HG03064 (cell line): Measurements from ENCODE around the gene ANKZF1.
"Not testable (repeated sequence)": the region's sequence is repeated elsewhere in the genome, so short reads cannot be mapped to it uniquely, and the experiment has no call there.

Source experiments
- ATAC-seq: cut with Tn5 transposase; IDR thresholded peaks from one replicate; pipeline ENCODE4 v1.9.1; 2021; ENCODE audit warnings: low read depth; ENCODE audit not compliant: unreplicated experiment

ANKZF1 gene

GRCh38 chr2:219229305-219230058 is at the start of gene ANKZF1, which contains the start of gene ATG9A:
TSS of gene ANKZF1 (plus strand) at chr2:219229806. CDS start at chr2:219230258, 452 bp downstream.
TSS of gene ATG9A (minus strand) at chr2:219229636. CDS start at chr2:219228024, 1,612 bp downstream.
- peak; percentile 95 for ATAC-seq

GRCh38 chr2:219180961-219181360 is 48.6 kb upstream of the ANKZF1 start:
- ATAC-seq, result no peak

- no peak for ATAC-seq
Measured at GRCh38 chr2:219181531-219181930, 48.1 kb upstream of the ANKZF1 start.

- ATAC-seq, result no peak
Measured at GRCh38 chr2:219182331-219183150, 47.1 kb upstream of the ANKZF1 start.

GRCh38 chr2:219183151-219183772 is 46.3 kb upstream of the ANKZF1 start:
- ATAC-seq, result no peak

GRCh38 chr2:219184121-219184520 is 45.5 kb upstream of the ANKZF1 start:
- ATAC-seq, result no peak

GRCh38 chr2:219186754-219187456 is 42.7 kb upstream of the ANKZF1 start:
- ATAC-seq, result no peak

GRCh38 chr2:219197388-219197787 is 32.2 kb upstream of the ANKZF1 start:
- no peak for ATAC-seq

- no peak for ATAC-seq
Measured at GRCh38 chr2:219198974-219199373, 30.6 kb upstream of the ANKZF1 start.

GRCh38 chr2:219199470-219200211 is 30.0 kb upstream of the ANKZF1 start:
- ATAC-seq, result no peak

GRCh38 chr2:219200502-219201326 is 28.9 kb upstream of the ANKZF1 start:
- not testable (repeated sequence) for ATAC-seq

- ATAC-seq, result not testable (repeated sequence)
Measured at GRCh38 chr2:219201331-219201730, 28.3 kb upstream of the ANKZF1 start.

- ATAC-seq, result no peak
Measured at GRCh38 chr2:219204425-219205164, 25.0 kb upstream of the ANKZF1 start.

- ATAC-seq, result no peak
Measured at GRCh38 chr2:219205165-219205538, 24.5 kb upstream of the ANKZF1 start.

GRCh38 chr2:219205981-219206327 is 23.7 kb upstream of the ANKZF1 start:
- ATAC-seq, result no peak

- ATAC-seq, result peak; percentile 99
Measured at GRCh38 chr2:219206328-219207133, 23.1 kb upstream of the ANKZF1 start, which contains the start of gene ZFAND2B. TSS of gene ZFAND2B (plus strand) at chr2:219206782. CDS start at chr2:219206988, 206 bp downstream.

GRCh38 chr2:219207134-219207883 is 22.3 kb upstream of the ANKZF1 start:
- no peak for ATAC-seq
